Kidney (tissue), 14 donors: ENCODE data around the gene ADAM15. TPM values are rescaled to one million over a fixed set of nuclear protein-coding genes. Genes with fewer than 3 reads are reported as not detected.

Experiments used
- DNase-seq, 5 donors: peaks; one replicate each; pipeline ENCODE4 v3.0.0-alpha.2; 2013 to 2020
- FAIRE-seq: peaks from 2 replicates; lab custom pipeline; 2012; peaks lifted over from hg19 to GRCh38; lab: Jason Lieb, UNC
- H3K27ac ChIP-seq, 2 donors: one replicate each; pipeline ENCODE4 v1.7.0; 2013; ENCODE audit warnings: low read depth in 2 of 2, low read length in 2 of 2, inconsistent platforms in 1 of 2
- H3K27me3 ChIP-seq: one replicate; pipeline ENCODE4 v1.7.1; 2013; ENCODE audit warnings: low read length, inconsistent platforms; ENCODE audit not compliant: control insufficient read depth, insufficient read depth
- H3K36me3 ChIP-seq, 3 donors: one replicate each; pipeline versions ENCODE4 v1.7.0 to v1.7.1; 2013; ENCODE audit warnings: low read length in 3 of 3, control low read depth in 1 of 3, inconsistent platforms in 1 of 3; ENCODE audit not compliant: insufficient read depth in 3 of 3, control insufficient read depth in 2 of 3
- H3K4me1 ChIP-seq, 3 donors: one replicate each; pipeline versions ENCODE4 v1.7.0 to v1.7.1; 2013; ENCODE audit warnings: low read length in 3 of 3, inconsistent platforms in 1 of 3, low read depth in 1 of 3; ENCODE audit not compliant: control insufficient read depth in 2 of 3, insufficient read depth in 2 of 3
- H3K4me3 ChIP-seq, 3 donors: one replicate each; pipeline versions ENCODE4 v1.7.0 to v1.8.1; 2013; ENCODE audit warnings: low read length in 3 of 3, control low read depth in 1 of 3, inconsistent platforms in 1 of 3
- H3K9ac ChIP-seq, 3 donors: one replicate each; pipeline versions ENCODE4 v1.7.0 to v1.7.1; 2013; ENCODE audit warnings: low read length in 3 of 3, control low read depth in 1 of 3, inconsistent platforms in 1 of 3
- H3K9me3 ChIP-seq, 3 donors: one replicate each; pipeline versions ENCODE4 v1.7.0 to v1.7.1; 2013; ENCODE audit warnings: low read length in 3 of 3, control low read depth in 1 of 3, inconsistent platforms in 1 of 3; ENCODE audit not compliant: control insufficient read depth in 2 of 3, insufficient read depth in 1 of 3
- CTCF ChIP-seq: IDR thresholded peaks from 3 replicates; pipeline ENCODE4 v1.5.1; 2012; ENCODE audit warnings: mild to moderate bottlenecking, moderate library complexity, borderline replicate concordance; ENCODE audit not compliant: insufficient read depth; ENCODE audit errors: extremely low read depth
- intact Hi-C: fragments of 100-400 bp; cut with DNase I; formaldehyde crosslinking; loops from one replicate; pipeline ENCODE4 v1.11.1; 2022
- polyA plus RNA-seq: library from polyadenylated mRNA; stranded (reverse); fragments of 350-450 nt; fragmentation: Illumina TruSeq; extraction: RNeasy Lipid Tissue Mini Kit (QIAGEN cat#74804); gene quantifications from one replicate; pipeline ENCODE4 v1.2.3, GENCODE V29; 2014; ENCODE audit warnings: low read depth, low replicate concordance; ENCODE audit not compliant: insufficient read depth
- total RNA-seq: library from RNA; stranded (reverse); fragmentation: NEBNext Ultra II Directional; extraction: Animal tissue kit (Norgen Biotek cat#: 25700); gene quantifications from one replicate; pipeline ENCODE4 v1.2.1, GENCODE V29; 2021
- donor health status: control.
- donor health status: control.
- donor health status: control.
- donor health status: control.
- donor health status: control.
- donor health status: DM: yes; HTN: yes; CAD: no.
- donor health status: Normal renal cell carcinoma (clear cell type).

Gene ADAM15
- total and polyA plus RNA-seq, 2 donors from 2014 or later: 68.4 to 152 TPM

GRCh38 chr1:155093911-155094621, 43.0 kb downstream of the ADAM15 start:
- H3K9me3 ChIP-seq: no peaks in the 10 kb centered on the region
- no peak overlapping the region for H3K9ac ChIP-seq
- no peaks in the 10 kb centered on the region for H3K27me3 ChIP-seq
- H3K27ac ChIP-seq: no peak overlapping the region
- peaks cover 0 to 4% (median 0%) of the 10 kb centered on the region in 3 donors for H3K4me1 ChIP-seq
- TF ChIP-seq CTCF: peak; percentile 65
- intact Hi-C loops: loop anchor here (5.0 kb wide), 1 partner anchor 73 kb away; no protein-coding TSS in a partner anchor
- DNase-seq (peak; percentile 45 to 76 (median 59)), FAIRE-seq (no peak)
- no peak overlapping the region for H3K4me3 ChIP-seq
- H3K36me3 ChIP-seq: no peaks in the 10 kb centered on the region

GRCh38 chr1:155094622-155094948, 43.5 kb downstream of the ADAM15 start:
- TF ChIP-seq CTCF: no peak
- no peak overlapping the region for H3K9ac ChIP-seq
- peaks cover 0 to 4% (median 0%) of the 10 kb centered on the region in 3 donors for H3K4me1 ChIP-seq
- no peaks in the 10 kb centered on the region for H3K9me3 ChIP-seq
- no peak overlapping the region for H3K27ac ChIP-seq
- no peaks in the 10 kb centered on the region for H3K27me3 ChIP-seq
- H3K36me3 ChIP-seq: no peaks in the 10 kb centered on the region
- FAIRE-seq: no peak
- no peak overlapping the region for H3K4me3 ChIP-seq
- peak in 1 of 5 donors; percentile 1 for DNase-seq
- intact Hi-C loops: loop anchor here (5.0 kb wide), 1 partner anchor 73 kb away; no protein-coding TSS in a partner anchor

GRCh38 chr1:155099331-155099730, 48.2 kb downstream of the ADAM15 start:
- no peaks in the 10 kb centered on the region for H3K36me3 ChIP-seq
- intact Hi-C loops: no loop called here
- H3K4me3 ChIP-seq: no peak overlapping the region
- no peaks in the 10 kb centered on the region for H3K4me1 ChIP-seq
- H3K9ac ChIP-seq: no peak overlapping the region
- no peaks in the 10 kb centered on the region for H3K9me3 ChIP-seq
- no peak for DNase-seq
- TF ChIP-seq CTCF: no peak
- no peaks in the 10 kb centered on the region for H3K27me3 ChIP-seq
- H3K27ac ChIP-seq: no peak overlapping the region
- FAIRE-seq: no peak
